ENCODE measurements around the gene THRSP. TPM values are rescaled to one million over a fixed set of nuclear protein-coding genes. Genes with fewer than 3 reads are reported as not detected.
A peak's percentile ranks its signal among the peaks of the same experiment; 100 is the strongest.

THRSP gene
- total and polyA plus RNA-seq, 10 of the 15 experiments (the other 5 are each of a cell fraction or from before 2014, with no cell fraction given): 0.18 TPM; not detected in 9

- 9% methylated on average over 28 of the region's 28 CpGs for WGBS (ENCODE audit: insufficient coverage, insufficient replicate concordance, low lambda C conversion rate, missing lambda C conversion rate)
- SMC1A ChIA-PET (ENCODE audit: uncharacterized antibody, unreplicated experiment): interaction anchor here (0.9 to 2.1 kb wide), 11 partner anchors 12 to 520 kb away, joined by 3 to 19 read pairs (median 3); partner anchors contain the start of genes INTS4, KCTD21 and USP35
- no peaks in the 10 kb centered on the region for H4K20me1 ChIP-seq (ENCODE audit: control insufficient read depth, insufficient read depth)
- CTCF ChIA-PET: interaction anchor here (0.6 to 3.8 kb wide), 29 partner anchors 9 to 518 kb away, joined by 3 to 37 read pairs (median 6); partner anchors contain the start of gene INTS4
- in situ Hi-C loops (cut with MboI) (no loop called here), intact Hi-C loops (cut with micrococcal nuclease; ENCODE audit: unreplicated experiment) (loop anchor here (1.0 to 2.0 kb wide), 2 partner anchors 46 to 269 kb away; no protein-coding TSS in a partner anchor)
- H3K9me3 ChIP-seq (replicated peaks; ENCODE audit: control insufficient read depth, insufficient read depth, low read length): no peaks in the 10 kb centered on the region
- no peaks in the 10 kb centered on the region for H3K79me2 ChIP-seq (ENCODE audit: control insufficient read depth, insufficient read depth, low read length)
- H2AFZ ChIP-seq (ENCODE audit: control insufficient read depth, low read depth, low read length): peak overlapping the region; percentile 98
- no peak for DNase-seq (ENCODE audit: low read depth, low spot score)
- H3K4me1 ChIP-seq (ENCODE audit: control insufficient read depth, insufficient read depth, low read length): no peaks in the 10 kb centered on the region
- peak overlapping the region; percentile 61; the same call in 1 of the 2 replicates for H3K4me3 ChIP-seq
- FAIRE-seq: peak; percentile 62
- peak; percentile 99 for ATAC-seq
- H3K9ac ChIP-seq (ENCODE audit: control insufficient read depth, insufficient read depth, low read length): peak overlapping the region; percentile 5; the same call in 1 of the 2 replicates
- RAD21 ChIA-PET (ENCODE audit: unreplicated experiment): interaction anchor here (0.6 to 2.4 kb wide), 7 partner anchors 11 to 270 kb away, joined by 3 to 15 read pairs (median 3); partner anchors contain the start of gene INTS4
- no peak overlapping the region for H3K27ac ChIP-seq (ENCODE audit: control insufficient read depth, insufficient read depth)
- no TSS peak for BruUV-seq (replicated peaks)
- no peaks in the 10 kb centered on the region for H3K27me3 ChIP-seq (replicated peaks in 1 of 2; ENCODE audit: control insufficient read depth in 2 of 2, insufficient read depth in 2 of 2, low read length in 1 of 2)
- H3K4me2 ChIP-seq (ENCODE audit: control insufficient read depth, insufficient read depth): peak overlapping the region; percentile 71
- POLR2A ChIA-PET: interaction anchor here (0.5 kb wide), 1 partner anchor 15 kb away, joined by 5 read pairs; no protein-coding TSS in a partner anchor
- H3K36me3 ChIP-seq (ENCODE audit: control insufficient read depth in 2 of 2, insufficient read depth in 2 of 2, low read length in 1 of 2): no peaks in the 10 kb centered on the region
- TF ChIP-seq POLR2A (IDR thresholded peaks at IDR 0.05; ENCODE audit: low read depth, low read length) (no peak), ZSCAN29 (IDR thresholded peaks at IDR 0.05) (no peak), JUNB (IDR thresholded peaks at IDR 0.05) (no peak), FOXK2 (IDR thresholded peaks at IDR 0.05) (no peak), YY1 (IDR thresholded peaks at IDR 0.05; ENCODE audit: low read depth, low read length) (peak; percentile 79), TARDBP (IDR thresholded peaks at IDR 0.05; ENCODE audit: borderline replicate concordance) (no peak), IKZF2 (IDR thresholded peaks at IDR 0.05) (no peak), CBX5 (IDR thresholded peaks at IDR 0.05; ENCODE audit: low read depth) (no peak), CBFB (IDR thresholded peaks at IDR 0.05; ENCODE audit: low read depth) (no peak), ZBTB11 (CRISPR knock-in tag; IDR thresholded peaks at IDR 0.05) (no peak), SMAD1 (IDR thresholded peaks at IDR 0.05; ENCODE audit: low read depth, partially characterized antibody) (peak; percentile 69), RFX5 (IDR thresholded peaks at IDR 0.05; ENCODE audit: low read depth, low read length) (no peak), ATF2 (IDR thresholded peaks at IDR 0.05; ENCODE audit: low read length) (no peak), CHD1 (IDR thresholded peaks at IDR 0.05; ENCODE audit: low read depth, low read length) (no peak), ZNF384 (IDR thresholded peaks at IDR 0.05; ENCODE audit: borderline replicate concordance, low read depth, low read length) (no peak), RAD21 (IDR thresholded peaks at IDR 0.05; ENCODE audit: insufficient read depth, low read depth, low read length) (peak; percentile 83), SIN3A (IDR thresholded peaks at IDR 0.05; ENCODE audit: low read depth, low read length) (no peak), TAF1 (IDR thresholded peaks at IDR 0.05; ENCODE audit: borderline replicate concordance, low read depth, low read length) (no peak), PML (IDR thresholded peaks at IDR 0.05; ENCODE audit: low read length) (no peak), CTCF (IDR thresholded peaks at IDR 0.05 in 2 of 3, conservative IDR thresholded peaks at IDR 0.05 in 1 of 3; ENCODE audit: control insufficient read depth in 2 of 3, extremely low read depth in 1 of 3, insufficient read depth in 1 of 3, low read depth in 3 of 3, low read length in 3 of 3) (peak; percentile 96 to 99 (median 98))
Measured at GRCh38 chr11:78045851-78046485, 17.7 kb upstream of the THRSP start.

Measured in GM12878 (cell line).